Fibroblast of pulmonary artery (primary cell): ENCODE results near the gene NDST1.

Experiments
- DNase-seq: peaks from one replicate; pipeline ENCODE4 v3.0.0-alpha.2; 2010; ENCODE audit warnings: low read depth
- H3K4me3 ChIP-seq: replicated peaks from 2 replicates; pipeline ENCODE4 v1.5.1; 2011; ENCODE audit warnings: low read depth, mild to moderate bottlenecking, control low read depth, low read length, moderate library complexity
- TF ChIP-seq, protein P1 (sequence below): IDR thresholded peaks from 2 replicates; pipeline ENCODE4 v1.5.1; 2011; ENCODE audit warnings: mild to moderate bottlenecking, control low read depth, low read length, inconsistent platforms; ENCODE audit errors: missing control alignments

The NDST1 gene

DNA sequence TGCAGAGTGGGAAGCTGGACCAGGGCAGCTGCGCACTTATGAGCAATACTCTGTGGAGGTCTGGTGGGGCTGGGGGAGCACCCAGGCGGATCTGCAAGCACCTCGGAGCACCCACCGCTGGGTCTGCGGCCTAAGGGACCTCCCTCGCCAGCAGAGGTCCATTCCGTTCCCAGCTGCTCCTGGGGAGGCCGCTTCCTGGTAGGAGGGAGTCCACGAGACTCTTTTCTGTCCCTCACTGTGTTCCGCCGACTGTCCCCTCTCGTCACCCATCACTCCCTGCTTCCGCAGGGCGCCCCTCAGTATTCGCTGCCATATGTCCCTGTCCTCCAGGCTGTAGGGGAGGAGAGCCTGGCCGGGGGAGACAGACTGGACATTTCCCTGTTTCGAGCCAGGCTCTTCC lies 45.5 kb downstream of the NDST1 start:
- DNase-seq = no peak
- H3K4me3 ChIP-seq = no peak overlapping the region
- TF ChIP-seq, protein P1, sequence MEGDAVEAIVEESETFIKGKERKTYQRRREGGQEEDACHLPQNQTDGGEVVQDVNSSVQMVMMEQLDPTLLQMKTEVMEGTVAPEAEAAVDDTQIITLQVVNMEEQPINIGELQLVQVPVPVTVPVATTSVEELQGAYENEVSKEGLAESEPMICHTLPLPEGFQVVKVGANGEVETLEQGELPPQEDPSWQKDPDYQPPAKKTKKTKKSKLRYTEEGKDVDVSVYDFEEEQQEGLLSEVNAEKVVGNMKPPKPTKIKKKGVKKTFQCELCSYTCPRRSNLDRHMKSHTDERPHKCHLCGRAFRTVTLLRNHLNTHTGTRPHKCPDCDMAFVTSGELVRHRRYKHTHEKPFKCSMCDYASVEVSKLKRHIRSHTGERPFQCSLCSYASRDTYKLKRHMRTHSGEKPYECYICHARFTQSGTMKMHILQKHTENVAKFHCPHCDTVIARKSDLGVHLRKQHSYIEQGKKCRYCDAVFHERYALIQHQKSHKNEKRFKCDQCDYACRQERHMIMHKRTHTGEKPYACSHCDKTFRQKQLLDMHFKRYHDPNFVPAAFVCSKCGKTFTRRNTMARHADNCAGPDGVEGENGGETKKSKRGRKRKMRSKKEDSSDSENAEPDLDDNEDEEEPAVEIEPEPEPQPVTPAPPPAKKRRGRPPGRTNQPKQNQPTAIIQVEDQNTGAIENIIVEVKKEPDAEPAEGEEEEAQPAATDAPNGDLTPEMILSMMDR = no peak

- no peak for DNase-seq
- H3K4me3 ChIP-seq = no peak overlapping the region
- TF ChIP-seq, protein P1 = no peak
These were observed 46.0 kb downstream of the NDST1 start for GRCh38 chr5:150553911-150554310.

DNA sequence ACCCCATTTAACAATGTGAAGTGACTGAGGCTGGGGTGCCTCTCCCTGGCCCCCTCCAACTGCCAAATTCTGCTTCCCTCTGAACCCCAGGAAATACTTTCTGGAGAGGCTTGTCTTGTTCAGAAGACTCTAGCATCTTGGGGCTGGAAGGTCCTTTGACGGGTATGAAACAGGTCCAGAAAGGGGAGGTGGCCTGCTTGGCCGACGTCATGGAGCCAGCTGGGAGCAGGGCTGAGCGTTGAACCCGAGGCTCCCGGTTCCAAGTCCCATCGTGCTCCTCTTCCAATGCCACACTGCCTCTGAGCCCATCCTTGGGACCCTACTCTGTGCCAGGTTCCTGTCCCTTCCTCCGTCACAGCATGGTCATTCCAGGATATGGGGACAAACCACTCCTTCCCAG lies 46.9 kb downstream of the NDST1 start:
- no peak for DNase-seq

DNA sequence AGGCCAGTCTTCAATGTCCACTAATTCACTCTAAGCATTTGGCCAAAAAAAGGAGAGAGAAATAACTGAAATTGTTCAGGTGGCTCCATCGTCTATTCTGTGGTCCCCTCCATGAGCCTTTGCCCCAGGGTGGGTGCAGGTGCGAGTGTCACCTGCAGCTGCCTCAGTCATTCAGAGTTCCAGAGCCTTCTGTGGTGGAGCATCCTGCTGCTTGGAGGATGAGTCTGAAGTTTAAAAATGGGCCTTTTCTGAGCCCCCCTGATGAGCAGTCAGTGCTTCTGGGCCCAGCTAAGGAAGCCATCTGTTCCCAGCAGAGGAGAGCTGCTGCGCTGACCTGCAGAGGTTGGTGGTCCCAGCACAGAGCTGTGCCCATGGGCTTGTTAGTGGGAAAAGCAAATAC lies 48.2 kb downstream of the NDST1 start:
- TF ChIP-seq, protein P1 = no peak
- H3K4me3 ChIP-seq = no peak overlapping the region
- no peak for DNase-seq

More for the DNA sequence above, 46.9 kb downstream of the NDST1 start:
- no peak overlapping the region for H3K4me3 ChIP-seq
- TF ChIP-seq, protein P1 = no peak

- TF ChIP-seq, protein P1 = no peak
- no peak overlapping the region for H3K4me3 ChIP-seq
- DNase-seq = no peak
These were observed 49.1 kb downstream of the NDST1 start for GRCh38 chr5:150556859-150557508.

- DNase-seq = no peak
- no peak overlapping the region for H3K4me3 ChIP-seq
- TF ChIP-seq, protein P1 = no peak
These were observed 49.6 kb downstream of the NDST1 start for GRCh38 chr5:150557509-150557872.

DNA sequence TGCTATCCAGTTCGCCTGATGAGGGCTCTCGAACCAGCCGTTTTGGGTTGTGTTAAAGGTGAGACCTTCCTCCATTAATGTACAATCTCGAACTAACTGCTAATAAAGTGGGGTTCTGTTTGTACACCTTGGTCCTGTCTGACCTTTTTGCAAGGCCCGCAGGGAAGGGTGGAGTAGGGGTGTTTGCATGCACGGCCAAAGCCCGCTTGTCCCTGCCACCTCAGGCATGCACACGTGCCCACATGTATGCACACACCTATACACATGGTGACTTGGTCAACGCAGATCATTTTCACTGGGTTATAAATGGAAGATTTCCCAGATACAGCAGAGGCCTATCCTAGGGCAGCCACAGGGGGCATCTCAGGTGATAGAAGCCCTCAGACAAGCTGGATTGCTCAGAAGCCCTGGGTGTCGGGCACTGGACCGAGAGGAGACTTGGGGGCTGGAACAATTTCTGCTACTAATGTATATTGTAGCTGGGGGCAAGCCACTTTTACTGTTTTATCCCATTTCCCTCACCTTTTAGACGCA lies 50.2 kb downstream of the NDST1 start:
- no peak overlapping the region for H3K4me3 ChIP-seq
- no peak for DNase-seq
- TF ChIP-seq, protein P1 = no peak
